Uterus (tissue), 4 donors: ENCODE measurements around the gene WDFY2. TPM values are rescaled to one million over a fixed set of nuclear protein-coding genes. Genes with fewer than 3 reads are reported as not detected.
A peak's percentile ranks its signal among the peaks of the same experiment; 100 is the strongest.

Source experiments
- DNase-seq, 2 donors: peaks; one replicate each; pipeline ENCODE4 v3.0.0-alpha.2; 2019 to 2020
- H3K27ac ChIP-seq, 2 donors: fragments of 200-600 bp; sonication (generic); 1 replicate in 1 of 2; 2 replicates in 1 of 2; pipeline ENCODE4 v1.5.1; 2016 to 2018
- H3K27me3 ChIP-seq, 2 donors: fragments of 200-600 bp; sonication (generic); one replicate each; pipeline ENCODE4 v1.5.1; 2018 to 2019; ENCODE audit warnings: control low read depth in 1 of 2
- H3K36me3 ChIP-seq, 2 donors: fragments of 200-600 bp; sonication (generic); one replicate each; pipeline ENCODE4 v1.5.1; 2019; ENCODE audit warnings: control low read depth in 1 of 2
- H3K4me1 ChIP-seq, 2 donors: fragments of 200-600 bp; sonication (generic); one replicate each; pipeline ENCODE4 v1.5.1; 2018 to 2019; ENCODE audit warnings: control low read depth in 1 of 2
- H3K4me3 ChIP-seq, 2 donors: fragments of 200-600 bp; sonication (generic); 1 replicate in 1 of 2; 2 replicates in 1 of 2; pipeline ENCODE4 v1.5.1; 2018 to 2019; ENCODE audit warnings: mild to moderate bottlenecking in 1 of 2
- H3K9me3 ChIP-seq, 2 donors: fragments of 200-600 bp; sonication (generic); one replicate each; pipeline ENCODE4 v1.5.1; 2019; ENCODE audit warnings: control low read depth in 1 of 2
- CTCF ChIP-seq, 4 experiments: fragments of 200-600 bp in 2 of 4; fragments of 450-650 bp in 2 of 4; sonication (generic) in 2 of 4; IDR thresholded peaks; one replicate each; pipeline ENCODE4 v1.5.1; 2016 to 2019; ENCODE audit warnings: antibody characterized with exemption in 4 of 4, mild to moderate bottlenecking in 2 of 4, moderate library complexity in 1 of 4
- POLR2A ChIP-seq, 2 donors: fragments of 450-650 bp; IDR thresholded peaks; one replicate each; pipeline ENCODE4 v1.6.1; 2016; ENCODE audit warnings: antibody characterized with exemption in 2 of 2, mild to moderate bottlenecking in 1 of 2, moderate library complexity in 1 of 2
- intact Hi-C: fragments of 100-400 bp; cut with DNase I; formaldehyde crosslinking; loops from one replicate; pipeline ENCODE4 v1.15.1; 2023; ENCODE audit warnings: low total_unique reads
- total RNA-seq, 4 donors: library from RNA; depleted of rRNA in 3 of 4; stranded (reverse); fragments of >200 nt in 3 of 4; gene quantifications; one replicate each; pipeline versions ENCODE4 v1.1.0 to v1.2.4, GENCODE V29; 2014 to 2023
- donor health status: DM: yes; HTN: yes; CAD: no.

The WDFY2 gene
- total RNA-seq, 4 donors from 2014 or later = 7.9 to 21.0 (median 9.1) TPM

- Histone ChIP-seq H3K9me3 (no peaks in the 10 kb centered on the region), H3K27me3 (no peaks in the 10 kb centered on the region), H3K36me3 (no peaks in the 10 kb centered on the region), H3K27ac (peak overlapping the region; percentile 10 to 79), H3K4me1 (no peaks in the 10 kb centered on the region), H3K4me3 (no peak overlapping the region)
- no peak for DNase-seq
- TF ChIP-seq POLR2A (IDR thresholded peaks at IDR 0.05) (no peak), CTCF (IDR thresholded peaks at IDR 0.05) (no peak)
- intact Hi-C loops = no loop called here
These were observed 177.5 kb downstream of the WDFY2 start for GRCh38 chr13:51761643-51762350.

GRCh38 chr13:51763486-51763885 lies 179.2 kb downstream of the WDFY2 start:
- Histone ChIP-seq H3K9me3 (no peaks in the 10 kb centered on the region), H3K4me3 (no peak overlapping the region), H3K36me3 (no peaks in the 10 kb centered on the region), H3K27me3 (no peaks in the 10 kb centered on the region), H3K27ac (peak overlapping the region; percentile 70 to 79), H3K4me1 (no peaks in the 10 kb centered on the region)
- TF ChIP-seq POLR2A (IDR thresholded peaks at IDR 0.05) (no peak), CTCF (IDR thresholded peaks at IDR 0.05) (no peak)
- no peak for DNase-seq
- intact Hi-C loops = no loop called here

GRCh38 chr13:51764184-51765141 lies 180.2 kb downstream of the WDFY2 start:
- Histone ChIP-seq H3K36me3 (no peaks in the 10 kb centered on the region), H3K4me3 (no peak overlapping the region), H3K27me3 (no peaks in the 10 kb centered on the region), H3K9me3 (no peaks in the 10 kb centered on the region), H3K4me1 (peaks cover 3 to 5% of the 10 kb centered on the region in 2 donors), H3K27ac (peak overlapping the region; percentile 70 to 79)
- peak; percentile 60 to 67 for DNase-seq
- intact Hi-C loops = no loop called here
- TF ChIP-seq CTCF (IDR thresholded peaks at IDR 0.05) (no peak), POLR2A (IDR thresholded peaks at IDR 0.05) (no peak)

GRCh38 chr13:51765142-51765515 lies 180.9 kb downstream of the WDFY2 start:
- TF ChIP-seq CTCF (IDR thresholded peaks at IDR 0.05) (no peak), POLR2A (IDR thresholded peaks at IDR 0.05) (no peak)
- Histone ChIP-seq H3K4me3 (no peak overlapping the region), H3K27ac (peak overlapping the region; percentile 70 to 79), H3K4me1 (peaks cover 7 to 8% of the 10 kb centered on the region in 2 donors), H3K27me3 (no peaks in the 10 kb centered on the region), H3K36me3 (no peaks in the 10 kb centered on the region), H3K9me3 (no peaks in the 10 kb centered on the region)
- no peak for DNase-seq
- intact Hi-C loops = no loop called here

GRCh38 chr13:51767100-51767499 lies 182.8 kb downstream of the WDFY2 start:
- H3K4me3 ChIP-seq = no peak overlapping the region
- H3K27me3 ChIP-seq = no peaks in the 10 kb centered on the region
- H3K9me3 ChIP-seq = no peaks in the 10 kb centered on the region
- intact Hi-C loops = no loop called here
- TF ChIP-seq POLR2A (IDR thresholded peaks at IDR 0.05) (no peak), CTCF (IDR thresholded peaks at IDR 0.05) (no peak)
- peak overlapping the region in 1 of 2 donors; percentile 92 for H3K27ac ChIP-seq
- DNase-seq = no peak
- no peaks in the 10 kb centered on the region for H3K36me3 ChIP-seq
- peaks cover 9 to 10% of the 10 kb centered on the region in 2 donors for H3K4me1 ChIP-seq
